Neural cell (in vitro differentiated cells): Measurements from ENCODE around the gene AKAP5.

Experiments used
- CTCF ChIP-seq: fragments of 450-650 bp; IDR thresholded peaks from 2 replicates; pipeline ENCODE4 v1.5.1; 2014; ENCODE audit warnings: antibody characterized with exemption, mild to moderate bottlenecking, moderate library complexity; ENCODE audit not compliant: poor library complexity, severe bottlenecking
- EP300 ChIP-seq: fragments of 450-650 bp; conservative IDR thresholded peaks from 2 replicates; pipeline ENCODE4 v1.6.1; 2014; ENCODE audit warnings: antibody characterized with exemption, mild to moderate bottlenecking, moderate library complexity; ENCODE audit not compliant: poor library complexity, severe bottlenecking
- EZH2 ChIP-seq: fragments of 200-600, 300-800 bp; shearing (Covaris generic), sonication (generic); IDR thresholded peaks from 2 replicates; pipeline ENCODE4 v1.6.1; 2014; ENCODE audit warnings: antibody characterized with exemption, low read length, borderline replicate concordance, mild to moderate bottlenecking; ENCODE audit not compliant: insufficient read depth, poor library complexity, severe bottlenecking
- POLR2AphosphoS5 ChIP-seq: IDR thresholded peaks from 2 replicates; pipeline ENCODE4 v1.6.1; 2012
- RAD21 ChIP-seq: fragments of 450-650 bp; conservative IDR thresholded peaks from 2 replicates; pipeline ENCODE4 v1.6.1; 2014; ENCODE audit warnings: antibody characterized with exemption, mild to moderate bottlenecking, moderate library complexity
- REST ChIP-seq: IDR thresholded peaks from 2 replicates; pipeline ENCODE4 v1.6.1; 2012; ENCODE audit warnings: borderline replicate concordance
- TAF1 ChIP-seq: IDR thresholded peaks from 2 replicates; pipeline ENCODE4 v1.6.1; 2012; ENCODE audit warnings: low read depth

- TF ChIP-seq CTCF (no peak), EZH2 (no peak), EP300 (no peak), REST (no peak), RAD21 (no peak), POLR2AphosphoS5 (no peak), TAF1 (no peak)
Measured at GRCh38 chr14:64515053-64515452, 49.8 kb downstream of the AKAP5 start.
